Gastroesophageal sphincter (tissue), 3 donors: Measurements from ENCODE around the gene AGBL4.

Experiments used
- POLR2A ChIP-seq, 2 donors: fragments of 450-650 bp; IDR thresholded peaks; one replicate each; pipeline ENCODE4 v1.6.1; 2017; ENCODE audit warnings: antibody characterized with exemption in 2 of 2, mild to moderate bottlenecking in 2 of 2, moderate library complexity in 1 of 2
- TF ChIP-seq, protein P1 (sequence below), 4 experiments: fragments of 200-600 bp in 2 of 4; fragments of 450-650 bp in 2 of 4; sonication (generic) in 1 of 4; IDR thresholded peaks; one replicate each; pipeline ENCODE4 v1.5.1; 2017 to 2019; ENCODE audit warnings: antibody characterized with exemption in 4 of 4, mild to moderate bottlenecking in 2 of 4, moderate library complexity in 2 of 4

GRCh38 chr1:48498096-48498791 is 1525.5 kb downstream of the AGBL4 start:
- TF ChIP-seq, protein P1, sequence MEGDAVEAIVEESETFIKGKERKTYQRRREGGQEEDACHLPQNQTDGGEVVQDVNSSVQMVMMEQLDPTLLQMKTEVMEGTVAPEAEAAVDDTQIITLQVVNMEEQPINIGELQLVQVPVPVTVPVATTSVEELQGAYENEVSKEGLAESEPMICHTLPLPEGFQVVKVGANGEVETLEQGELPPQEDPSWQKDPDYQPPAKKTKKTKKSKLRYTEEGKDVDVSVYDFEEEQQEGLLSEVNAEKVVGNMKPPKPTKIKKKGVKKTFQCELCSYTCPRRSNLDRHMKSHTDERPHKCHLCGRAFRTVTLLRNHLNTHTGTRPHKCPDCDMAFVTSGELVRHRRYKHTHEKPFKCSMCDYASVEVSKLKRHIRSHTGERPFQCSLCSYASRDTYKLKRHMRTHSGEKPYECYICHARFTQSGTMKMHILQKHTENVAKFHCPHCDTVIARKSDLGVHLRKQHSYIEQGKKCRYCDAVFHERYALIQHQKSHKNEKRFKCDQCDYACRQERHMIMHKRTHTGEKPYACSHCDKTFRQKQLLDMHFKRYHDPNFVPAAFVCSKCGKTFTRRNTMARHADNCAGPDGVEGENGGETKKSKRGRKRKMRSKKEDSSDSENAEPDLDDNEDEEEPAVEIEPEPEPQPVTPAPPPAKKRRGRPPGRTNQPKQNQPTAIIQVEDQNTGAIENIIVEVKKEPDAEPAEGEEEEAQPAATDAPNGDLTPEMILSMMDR (IDR thresholded peaks at IDR 0.05): peak; percentile 83 to 94 (median 88)
- TF ChIP-seq POLR2A (IDR thresholded peaks at IDR 0.05): no peak
